Tibial nerve (tissue), 4 donors: ENCODE data around the gene ZNF609.

ENCODE experiments used
- EP300 ChIP-seq, 2 donors: sonication (generic); formaldehyde crosslinking; IDR thresholded peaks; one replicate each; pipeline ENCODE4 v1.6.1; 2017; ENCODE audit warnings: antibody characterized with exemption in 2 of 2, mild to moderate bottlenecking in 1 of 2
- POLR2A ChIP-seq, 2 donors: fragments of 450-650 bp; IDR thresholded peaks; one replicate each; pipeline ENCODE4 v1.6.1; 2017; ENCODE audit warnings: antibody characterized with exemption in 2 of 2, mild to moderate bottlenecking in 2 of 2, moderate library complexity in 2 of 2
- TF ChIP-seq, protein P1 (sequence below), 5 experiments: fragments of 200-600 bp in 3 of 5; fragments of 450-650 bp in 2 of 5; sonication (generic) in 3 of 5; IDR thresholded peaks; one replicate each; pipeline ENCODE4 v1.5.1; 2016 to 2019; ENCODE audit warnings: antibody characterized with exemption in 5 of 5, mild to moderate bottlenecking in 3 of 5, moderate library complexity in 2 of 5

DNA sequence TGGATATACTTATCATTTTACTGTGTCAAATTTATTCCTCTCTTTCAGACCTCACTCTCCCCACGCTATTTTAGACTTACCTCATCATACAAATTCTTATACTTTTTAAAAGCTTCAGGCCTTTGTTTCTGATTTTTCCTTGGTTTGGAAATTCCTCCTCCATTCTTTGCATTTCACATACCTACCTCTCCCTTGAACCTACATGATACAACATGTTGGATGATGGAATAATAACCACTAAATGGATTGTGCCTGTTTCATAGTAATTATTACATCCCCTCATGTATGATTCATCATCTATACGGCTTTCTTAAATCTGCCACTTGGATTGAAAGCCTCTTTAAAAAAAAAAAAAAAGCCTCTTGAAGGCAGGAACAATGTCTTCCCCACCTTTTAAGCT is 48.2 kb upstream of the ZNF609 start:
- TF ChIP-seq, protein P1, sequence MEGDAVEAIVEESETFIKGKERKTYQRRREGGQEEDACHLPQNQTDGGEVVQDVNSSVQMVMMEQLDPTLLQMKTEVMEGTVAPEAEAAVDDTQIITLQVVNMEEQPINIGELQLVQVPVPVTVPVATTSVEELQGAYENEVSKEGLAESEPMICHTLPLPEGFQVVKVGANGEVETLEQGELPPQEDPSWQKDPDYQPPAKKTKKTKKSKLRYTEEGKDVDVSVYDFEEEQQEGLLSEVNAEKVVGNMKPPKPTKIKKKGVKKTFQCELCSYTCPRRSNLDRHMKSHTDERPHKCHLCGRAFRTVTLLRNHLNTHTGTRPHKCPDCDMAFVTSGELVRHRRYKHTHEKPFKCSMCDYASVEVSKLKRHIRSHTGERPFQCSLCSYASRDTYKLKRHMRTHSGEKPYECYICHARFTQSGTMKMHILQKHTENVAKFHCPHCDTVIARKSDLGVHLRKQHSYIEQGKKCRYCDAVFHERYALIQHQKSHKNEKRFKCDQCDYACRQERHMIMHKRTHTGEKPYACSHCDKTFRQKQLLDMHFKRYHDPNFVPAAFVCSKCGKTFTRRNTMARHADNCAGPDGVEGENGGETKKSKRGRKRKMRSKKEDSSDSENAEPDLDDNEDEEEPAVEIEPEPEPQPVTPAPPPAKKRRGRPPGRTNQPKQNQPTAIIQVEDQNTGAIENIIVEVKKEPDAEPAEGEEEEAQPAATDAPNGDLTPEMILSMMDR (IDR thresholded peaks at IDR 0.05) = no peak
- TF ChIP-seq POLR2A (IDR thresholded peaks at IDR 0.05) (no peak), EP300 (IDR thresholded peaks at IDR 0.05) (no peak)
